Stimulated activated CD8-positive, alpha-beta memory T cell treated with anti-CD3 and anti-CD28 coated beads, Interleukin-12 subunit alpha, Interleukin-12 subunit beta, amount 100 ng/mL, for 1 hour (primary cell): Measurements from ENCODE around the gene FDPS.
"Not testable (repeated sequence)": the region's sequence is repeated elsewhere in the genome, so short reads cannot be mapped to it uniquely, and the experiment has no call there.

Experiments
- DNase-seq: peaks from one replicate; pipeline ENCODE4 v3.0.0-alpha.2; 2020; ENCODE audit warnings: low read depth

The FDPS gene

DNA sequence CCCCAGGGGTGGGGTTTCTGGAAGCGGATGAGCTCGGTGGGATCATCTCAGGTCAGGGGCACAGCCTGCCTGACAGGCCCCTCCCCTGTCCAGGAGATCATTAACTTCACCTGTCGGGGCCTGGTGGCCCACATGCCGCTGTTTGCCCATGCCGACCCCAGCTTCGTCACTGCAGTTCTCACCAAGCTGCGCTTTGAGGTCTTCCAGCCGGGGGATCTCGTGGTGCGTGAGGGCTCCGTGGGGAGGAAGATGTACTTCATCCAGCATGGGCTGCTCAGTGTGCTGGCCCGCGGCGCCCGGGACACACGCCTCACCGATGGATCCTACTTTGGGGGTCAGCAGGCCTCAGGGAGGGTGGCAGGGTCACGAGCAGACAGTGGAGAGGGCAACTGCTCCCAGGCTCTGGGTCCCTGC, 23.0 kb upstream of the FDPS start:
- no peak for DNase-seq

DNA sequence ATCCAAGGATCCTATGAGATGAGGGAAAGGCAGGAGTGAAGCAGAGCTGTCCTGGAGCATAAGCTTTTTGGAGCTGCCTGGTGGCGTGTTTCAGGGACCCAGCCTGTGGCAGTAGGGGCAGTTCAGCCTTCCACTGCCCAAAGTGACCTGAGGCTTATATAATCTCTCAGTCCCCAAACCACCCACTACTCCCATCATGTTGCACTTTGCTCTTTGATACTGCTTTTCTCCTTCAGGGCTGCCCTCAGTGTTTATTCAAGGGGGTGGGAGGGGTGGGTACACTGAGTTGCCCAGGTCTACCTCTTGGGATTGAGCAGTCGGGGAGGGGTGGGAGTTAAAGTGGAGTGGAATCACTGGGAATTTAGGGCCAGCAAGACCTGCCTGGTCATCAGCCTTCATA, 22.1 kb upstream of the FDPS start:
- no peak for DNase-seq

DNA sequence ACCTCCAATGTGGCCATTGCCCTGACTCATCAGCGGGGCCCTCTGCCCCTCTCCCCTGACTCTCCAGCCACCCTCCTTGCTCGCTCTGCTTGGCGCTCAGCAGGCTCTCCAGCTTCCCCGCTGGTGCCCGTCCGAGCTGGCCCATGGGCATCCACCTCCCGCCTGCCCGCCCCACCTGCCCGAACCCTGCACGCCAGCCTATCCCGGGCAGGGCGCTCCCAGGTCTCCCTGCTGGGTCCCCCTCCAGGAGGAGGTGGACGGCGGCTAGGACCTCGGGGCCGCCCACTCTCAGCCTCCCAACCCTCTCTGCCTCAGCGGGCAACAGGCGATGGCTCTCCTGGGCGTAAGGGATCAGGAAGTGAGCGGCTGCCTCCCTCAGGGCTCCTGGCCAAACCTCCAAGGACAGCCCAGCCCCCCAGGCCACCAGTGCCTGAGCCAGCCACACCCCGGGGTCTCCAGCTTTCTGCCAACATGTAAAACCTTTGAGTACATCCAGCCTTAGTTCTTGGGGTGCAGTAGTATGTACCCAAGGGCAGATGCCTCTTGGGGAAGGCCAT, 20.6 kb upstream of the FDPS start:
- no peak for DNase-seq

DNA sequence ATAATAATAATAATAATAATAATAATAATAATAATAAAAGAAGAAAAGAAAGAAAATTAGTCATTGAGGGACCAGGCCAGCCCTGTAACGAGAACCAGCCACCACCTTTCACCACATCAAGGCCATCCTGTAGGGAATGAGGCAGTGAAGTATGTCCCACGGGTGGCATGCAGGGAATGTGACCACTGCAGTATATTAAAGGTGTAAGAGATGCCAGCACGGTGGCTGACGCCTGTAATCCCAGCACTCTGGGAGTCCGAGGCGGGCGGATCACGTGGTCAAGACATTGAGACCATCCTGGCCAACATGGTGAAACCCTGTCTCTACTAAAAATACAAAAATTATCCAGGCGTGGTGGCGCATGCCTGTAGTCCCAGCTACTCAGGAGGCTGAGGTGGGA, 17.7 kb upstream of the FDPS start:
- not testable (repeated sequence) for DNase-seq

DNA sequence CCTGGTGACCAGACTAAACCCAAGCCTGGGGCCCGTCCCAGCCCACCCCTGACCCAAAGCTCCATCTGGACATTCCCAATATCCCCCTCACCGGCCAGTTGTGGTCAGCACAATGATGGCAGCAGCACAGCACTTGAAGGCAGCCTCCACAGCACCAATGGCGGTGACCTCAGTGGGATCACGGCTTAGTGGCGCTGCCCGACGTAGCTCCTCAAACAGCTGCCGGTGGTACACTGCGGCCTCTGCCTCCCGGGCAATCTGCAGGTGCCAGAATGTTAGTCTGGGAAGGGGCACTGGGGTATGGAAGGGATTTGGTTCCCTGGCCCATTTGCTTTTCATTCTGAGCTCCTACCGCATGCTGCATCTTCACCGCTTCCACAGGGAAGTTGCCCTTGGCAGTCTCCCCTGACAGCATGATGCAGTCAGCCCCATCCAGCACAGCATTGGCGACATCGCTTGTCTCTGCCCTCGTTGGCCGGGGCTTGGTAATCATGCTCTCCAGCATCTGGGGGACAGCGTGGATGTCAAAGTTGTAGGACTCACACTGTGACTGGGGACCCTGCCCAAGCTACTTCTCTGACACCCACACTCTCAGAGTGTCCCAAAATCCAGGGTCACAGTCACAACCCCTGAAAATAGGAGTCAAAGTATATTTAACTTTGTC, 15.4 kb upstream of the FDPS start:
- DNase-seq, result no peak

DNA sequence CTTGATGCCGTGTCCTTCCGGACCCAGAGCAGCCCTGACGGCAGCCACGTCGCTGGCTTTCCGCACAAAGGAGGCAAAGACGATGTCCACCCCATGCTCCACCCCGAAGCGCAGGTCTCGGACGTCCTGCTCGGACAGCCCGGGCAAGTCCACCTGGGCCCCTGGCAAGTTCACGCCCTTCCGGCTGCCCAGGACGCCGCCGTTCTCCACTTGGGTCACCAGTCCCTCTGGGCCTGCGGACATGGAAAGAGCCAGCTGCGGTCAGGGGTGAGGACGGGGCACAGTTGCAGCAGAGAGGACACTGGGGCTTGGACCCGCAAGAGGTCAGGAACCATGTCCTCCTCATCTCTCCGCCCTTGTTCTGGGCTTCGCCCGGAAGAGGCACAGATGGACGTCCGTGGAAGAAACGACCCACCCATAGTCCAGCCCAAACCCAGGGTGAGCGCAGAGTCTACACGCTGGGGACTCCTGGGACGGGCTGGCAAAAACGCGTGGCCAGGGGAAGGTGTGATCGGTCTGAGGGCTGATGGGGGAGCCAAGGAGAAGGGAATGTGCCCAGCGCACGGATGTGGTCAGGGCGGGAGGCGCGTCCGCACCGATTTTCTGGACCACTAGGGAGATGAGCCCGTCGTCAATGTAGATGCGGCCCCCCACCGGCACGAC, 14.0 kb upstream of the FDPS start:
- no peak for DNase-seq

DNA sequence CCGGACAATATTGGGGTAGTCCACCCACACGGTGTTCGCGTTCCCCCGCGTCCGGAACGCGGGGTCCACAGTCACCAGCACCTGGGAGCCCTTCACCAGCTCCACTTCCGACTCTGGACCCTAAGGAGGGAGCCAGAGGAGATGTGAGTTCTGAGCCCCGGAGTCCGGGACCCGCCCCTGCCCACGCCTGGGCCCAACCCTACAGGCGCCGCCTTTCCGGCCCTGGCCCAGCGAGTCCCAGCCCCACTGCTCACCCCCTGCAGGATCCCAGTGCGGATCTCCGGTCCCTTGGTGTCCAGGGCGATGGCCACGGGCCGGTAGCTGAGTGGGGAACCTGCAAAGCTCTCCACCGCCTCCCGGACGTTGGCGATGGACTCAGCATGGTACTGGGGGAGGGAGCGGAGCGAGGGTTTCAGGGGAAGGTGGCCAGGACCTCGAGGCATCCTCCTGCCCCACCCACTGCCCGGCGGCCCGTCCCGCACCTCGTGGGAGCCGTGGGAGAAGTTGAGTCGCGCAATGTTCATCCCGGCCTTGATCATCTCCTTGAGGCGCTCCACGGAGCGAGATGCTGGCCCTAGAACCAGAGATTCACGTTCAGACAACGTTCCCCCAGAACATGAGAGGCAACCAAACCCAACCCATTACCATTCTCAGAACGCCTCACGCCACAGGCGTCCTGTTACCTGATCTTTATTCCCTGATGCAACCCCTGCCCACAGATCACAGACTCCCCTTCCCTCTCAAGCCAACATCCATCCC, 13.3 kb upstream of the FDPS start:
- no peak for DNase-seq

DNA sequence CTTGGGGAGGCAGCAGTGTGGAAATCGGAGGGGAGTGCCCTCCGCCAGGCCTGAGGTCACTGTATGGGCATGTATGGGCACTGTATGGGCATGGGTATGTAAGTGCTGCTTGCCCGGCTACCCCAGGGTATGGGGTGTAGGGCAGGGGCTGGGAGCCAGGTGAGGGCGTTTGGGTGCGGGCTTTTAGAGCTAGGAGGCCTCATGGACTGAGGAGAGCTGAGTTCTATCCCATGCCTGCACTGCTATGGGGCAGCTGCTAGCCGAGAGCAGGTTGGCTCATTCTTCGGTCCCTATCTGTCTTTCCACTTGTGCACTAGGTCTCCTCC, 12.8 kb upstream of the FDPS start:
- no peak for DNase-seq

DNA sequence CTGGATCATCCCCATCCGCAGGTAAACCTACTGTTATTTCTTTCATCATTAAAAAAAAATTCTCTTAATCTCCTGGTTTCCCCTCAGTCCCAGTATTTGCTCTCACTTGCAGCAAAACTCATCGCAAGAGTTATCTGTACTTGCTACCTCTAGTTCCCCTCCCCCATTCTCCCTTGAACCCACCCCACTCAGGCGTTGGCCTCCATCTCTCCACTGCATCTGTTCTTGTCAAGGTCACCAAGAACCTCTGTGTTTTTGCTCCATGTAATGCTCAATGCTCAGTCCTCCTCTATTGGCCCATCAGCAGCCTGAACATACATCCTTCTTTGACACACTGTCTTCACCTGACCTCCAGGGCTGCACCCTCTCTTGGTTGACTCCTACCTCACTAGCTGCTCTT, 12.0 kb upstream of the FDPS start:
- no peak for DNase-seq

DNA sequence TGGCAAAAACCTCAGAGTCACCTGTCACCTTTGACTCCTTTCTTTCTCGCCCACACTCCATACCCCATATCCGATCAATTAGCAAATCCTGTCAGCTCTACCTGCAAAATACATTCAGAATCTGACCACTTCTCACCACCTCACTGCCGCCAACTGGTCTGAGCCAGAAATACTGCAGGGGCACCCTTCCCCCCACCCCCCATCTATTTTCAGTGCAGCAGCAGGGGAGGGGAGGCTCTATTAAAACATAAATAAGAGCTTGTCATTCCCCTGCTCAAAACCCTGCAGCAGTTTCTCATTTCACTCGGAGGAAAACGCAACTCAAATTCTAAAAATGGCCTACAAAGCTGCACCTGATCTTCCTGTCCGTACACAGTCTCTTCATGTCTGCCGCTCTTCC, 11.3 kb upstream of the FDPS start:
- DNase-seq, result no peak

DNA sequence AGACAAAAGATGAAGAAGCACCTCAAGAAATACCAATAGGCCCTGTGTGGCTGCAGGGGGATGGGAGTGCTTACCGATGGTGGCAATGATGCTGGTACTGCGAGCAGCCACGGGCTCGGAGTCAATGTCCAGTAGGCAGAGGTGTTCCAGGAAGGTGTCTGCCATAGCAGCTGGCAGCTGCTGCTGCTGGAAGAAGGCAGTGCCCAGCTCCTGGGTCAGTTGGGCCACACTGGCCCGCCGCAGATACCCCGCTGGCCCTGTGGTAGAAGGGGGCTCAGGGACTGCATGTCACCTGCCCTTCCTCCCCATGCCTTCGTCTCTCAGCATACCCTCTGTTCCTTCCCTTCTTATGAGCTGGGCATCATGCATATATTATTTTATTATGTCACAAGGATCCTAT, 8.6 kb upstream of the FDPS start:
- DNase-seq, result no peak

DNA sequence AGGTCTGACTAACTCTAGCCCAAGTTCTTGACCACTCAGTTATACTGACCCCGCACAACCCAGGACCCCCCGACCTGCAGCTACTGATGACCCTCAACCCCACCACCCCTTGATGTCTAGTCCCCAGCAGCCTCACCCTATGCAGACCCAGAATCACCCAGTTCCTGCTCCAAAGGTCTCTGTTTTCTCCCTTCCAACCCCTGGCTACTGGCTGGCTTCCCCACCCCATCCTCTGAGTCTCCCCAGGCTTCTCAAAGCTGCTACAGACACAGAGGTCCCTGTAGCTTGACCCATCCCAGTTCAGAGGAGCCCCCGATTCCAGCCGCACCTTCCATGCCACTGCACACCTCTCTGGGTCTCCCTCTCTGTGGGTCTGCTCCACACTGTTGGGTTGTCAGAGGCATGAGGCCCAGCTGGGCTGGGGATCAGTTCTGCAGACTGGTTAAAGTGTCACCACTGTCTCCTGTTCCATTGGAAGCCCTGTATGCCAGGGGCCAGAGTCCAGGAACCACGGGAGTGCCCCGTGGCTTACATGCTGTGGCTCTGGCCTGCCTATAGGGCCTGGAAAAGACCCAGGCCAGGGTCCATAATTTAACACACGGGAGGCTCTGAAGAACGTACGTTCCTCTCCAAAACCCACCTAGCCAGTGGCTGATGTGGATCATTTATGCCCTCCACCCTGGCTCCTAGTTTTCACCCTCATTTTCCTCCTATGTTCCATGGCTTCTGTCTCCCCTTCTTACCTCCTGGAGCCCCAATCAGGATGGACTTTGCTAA, 7.9 kb upstream of the FDPS start:
- DNase-seq, result no peak

DNA sequence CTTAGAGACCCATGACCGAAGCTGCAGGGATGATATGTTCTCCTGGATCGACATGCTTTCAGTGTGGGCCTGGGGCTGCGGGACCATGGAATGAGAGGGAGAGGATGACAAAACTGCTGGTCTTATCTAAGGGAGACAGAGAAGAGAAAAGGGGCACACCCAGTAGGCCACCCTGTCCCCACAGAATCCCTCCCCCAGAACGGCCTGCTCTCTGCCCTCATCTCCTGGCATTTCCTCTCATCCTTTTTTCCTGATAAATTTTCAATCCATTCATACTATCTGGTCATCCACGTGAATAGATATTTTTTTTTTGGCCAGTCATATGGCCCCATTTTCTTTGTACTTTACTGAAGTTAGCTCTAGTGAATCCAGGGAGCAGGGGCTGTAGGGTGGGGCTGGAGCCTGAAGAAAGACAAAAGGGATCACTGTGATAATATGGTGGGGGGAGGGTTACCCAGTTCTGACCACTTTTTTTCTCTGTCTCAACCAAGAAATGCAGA, 7.3 kb upstream of the FDPS start, which contains the start of gene PKLR:
Gene PKLR, minus strand, starts transcription at position 97 of the 500 bp plus-strand sequence. Its CDS starts 43 bp downstream, at position 54.
- DNase-seq, result no peak

DNA sequence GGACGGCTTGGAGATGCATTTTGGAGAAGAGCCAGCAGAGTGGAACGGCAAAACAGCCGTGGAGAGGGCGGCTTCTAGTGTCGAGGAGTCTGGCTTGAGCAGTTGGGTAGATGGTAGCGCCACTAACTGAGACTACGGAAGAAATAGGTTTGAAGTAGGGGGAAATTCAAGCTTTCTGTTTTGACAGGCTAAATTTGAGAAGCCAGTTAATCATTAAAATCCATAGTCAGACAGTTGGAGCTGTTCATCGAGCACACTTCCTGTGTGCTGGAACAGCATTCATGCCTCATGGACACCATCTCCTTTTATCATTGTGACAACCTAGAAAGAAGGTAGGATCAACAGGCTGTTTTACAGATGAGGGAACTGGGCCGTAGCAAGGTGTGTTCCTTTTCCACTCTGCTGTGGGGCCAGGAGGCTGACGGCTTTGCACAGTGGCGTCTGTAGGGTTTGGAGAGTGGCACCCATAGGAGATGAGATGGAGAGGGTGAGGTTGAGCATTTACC, 4.1 kb upstream of the FDPS start:
- no peak for DNase-seq

DNA sequence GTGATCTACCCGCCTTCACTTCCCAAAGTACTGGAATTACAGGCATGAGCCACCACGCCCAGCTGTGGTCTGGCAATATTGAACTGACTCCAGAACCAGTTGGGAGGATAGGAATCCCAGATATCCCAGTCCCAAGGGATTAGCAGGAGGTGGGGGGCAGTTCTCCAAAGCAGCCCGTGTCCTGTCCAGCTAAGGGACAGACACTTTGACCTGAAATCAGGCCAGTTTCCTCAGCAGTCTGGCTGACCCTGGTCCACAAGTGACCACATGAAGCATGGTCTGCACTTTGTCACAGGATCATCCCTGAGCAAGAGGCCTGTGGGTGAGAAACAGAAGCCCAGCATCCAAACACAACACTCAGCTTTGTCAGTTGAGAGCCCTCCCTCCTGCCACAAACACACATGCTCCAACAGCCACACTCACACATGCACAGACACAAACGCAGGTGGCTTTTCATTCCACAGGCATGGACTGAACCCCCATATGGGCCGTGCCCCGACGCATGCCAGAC, 2.7 kb upstream of the FDPS start:
- no peak for DNase-seq

DNA sequence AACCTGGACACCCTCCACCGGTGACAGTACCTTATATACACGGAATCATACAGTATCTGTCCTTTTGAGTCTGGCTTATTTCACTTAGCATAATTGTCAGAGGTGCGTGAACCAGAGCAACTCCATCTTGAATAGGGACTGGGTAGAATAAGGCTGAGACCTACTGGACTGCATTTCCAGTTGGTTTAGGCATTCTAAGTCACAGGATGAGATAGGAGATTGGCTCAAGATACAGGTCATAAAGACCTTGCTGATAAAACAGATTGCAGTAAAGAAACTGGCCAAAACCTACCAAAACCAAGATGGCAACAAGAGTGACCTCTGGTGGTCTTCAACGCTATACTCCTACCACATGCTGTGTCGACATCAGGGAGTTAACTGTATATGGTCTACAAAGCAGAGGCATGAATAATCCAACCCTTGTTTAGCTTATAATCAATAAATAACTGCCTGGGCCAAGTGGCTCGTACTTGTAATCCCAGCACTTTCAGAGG, 1.4 kb upstream of the FDPS start:
- no peak for DNase-seq

DNA sequence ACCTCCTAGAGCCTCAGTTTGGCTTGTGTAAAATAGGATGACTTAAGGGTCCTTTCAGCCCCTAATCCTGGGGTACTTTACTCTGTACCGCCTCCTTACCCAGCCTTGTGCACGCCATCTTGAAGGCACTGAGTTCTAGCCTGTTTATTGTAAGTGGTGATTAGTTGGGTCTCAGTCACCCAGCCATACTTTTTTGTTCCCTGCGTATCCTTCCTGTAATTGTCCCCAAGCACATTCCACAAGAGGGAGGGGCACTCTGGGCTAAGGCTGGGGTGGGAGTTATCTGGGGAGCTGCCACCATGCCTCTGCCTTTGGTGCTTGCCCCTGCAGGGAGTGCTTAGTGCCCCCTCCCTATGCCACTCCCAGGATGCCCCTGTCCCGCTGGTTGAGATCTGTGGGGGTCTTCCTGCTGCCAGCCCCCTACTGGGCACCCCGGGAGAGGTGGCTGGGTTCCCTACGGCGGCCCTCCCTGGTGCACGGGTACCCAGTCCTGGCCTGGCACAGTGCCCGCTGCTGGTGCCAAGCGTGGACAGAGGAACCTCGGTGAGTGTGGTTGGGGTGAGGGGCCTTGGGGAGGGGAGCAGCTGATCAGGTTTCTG, 856 bp downstream of the FDPS start:
- DNase-seq, result no peak

DNA sequence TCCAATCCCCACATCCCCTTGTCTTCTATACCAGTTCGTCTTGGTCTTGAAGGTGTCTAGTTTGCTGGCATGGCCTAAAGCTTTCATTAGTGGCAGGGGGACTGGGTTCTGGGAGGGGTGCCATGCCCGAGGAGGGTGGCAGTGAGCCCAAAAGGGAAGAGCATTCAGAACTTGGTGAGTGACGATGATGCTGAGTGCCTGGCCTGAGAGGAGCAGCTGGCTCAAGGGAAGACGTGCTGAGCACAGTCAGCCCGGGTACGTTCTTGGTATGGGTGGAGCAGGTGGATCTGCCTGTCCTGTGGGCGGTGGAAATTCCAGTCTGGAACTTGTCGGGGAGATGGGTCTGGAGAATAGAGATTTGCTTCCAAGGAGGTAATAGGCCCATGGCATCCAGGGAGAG, 4.6 kb downstream of the FDPS start:
- DNase-seq, result no peak

DNA sequence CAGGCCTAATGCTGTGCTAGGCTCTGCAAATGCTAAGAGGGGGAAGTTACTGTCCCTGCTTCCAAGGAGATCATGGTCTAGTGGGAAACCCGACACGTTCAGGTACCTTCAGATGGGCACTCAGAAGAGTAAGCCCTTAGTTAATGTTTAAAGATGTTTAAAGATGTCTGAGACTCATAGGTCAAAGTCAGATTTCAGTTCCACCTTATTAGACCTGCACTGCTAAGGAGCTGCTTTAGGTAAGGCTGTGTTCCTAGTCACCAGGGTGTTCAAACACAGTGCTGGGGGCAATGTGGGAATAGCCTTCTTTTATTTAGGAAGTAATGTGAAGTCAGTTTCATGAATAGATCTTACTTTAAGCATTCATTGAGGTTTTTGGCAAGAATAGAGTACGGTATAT, 8.3 kb downstream of the FDPS start:
- no peak for DNase-seq

DNA sequence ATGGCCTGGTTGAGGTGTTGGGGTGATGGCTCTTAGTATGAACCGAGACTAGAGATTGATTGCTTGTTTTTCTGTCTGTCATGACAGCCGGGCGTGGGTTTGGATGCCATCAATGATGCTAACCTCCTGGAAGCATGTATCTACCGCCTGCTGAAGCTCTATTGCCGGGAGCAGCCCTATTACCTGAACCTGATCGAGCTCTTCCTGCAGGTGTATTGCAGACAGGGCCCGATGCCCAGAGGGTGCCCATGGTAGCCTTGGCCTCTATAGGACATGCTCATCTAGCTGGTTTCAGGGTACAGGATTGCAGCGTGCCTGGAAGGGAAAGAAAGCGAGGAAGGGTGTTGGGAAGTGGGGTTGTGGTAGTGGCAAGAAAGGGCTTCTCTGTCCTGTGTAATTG, 9.4 kb downstream of the FDPS start:
- no peak for DNase-seq

DNA sequence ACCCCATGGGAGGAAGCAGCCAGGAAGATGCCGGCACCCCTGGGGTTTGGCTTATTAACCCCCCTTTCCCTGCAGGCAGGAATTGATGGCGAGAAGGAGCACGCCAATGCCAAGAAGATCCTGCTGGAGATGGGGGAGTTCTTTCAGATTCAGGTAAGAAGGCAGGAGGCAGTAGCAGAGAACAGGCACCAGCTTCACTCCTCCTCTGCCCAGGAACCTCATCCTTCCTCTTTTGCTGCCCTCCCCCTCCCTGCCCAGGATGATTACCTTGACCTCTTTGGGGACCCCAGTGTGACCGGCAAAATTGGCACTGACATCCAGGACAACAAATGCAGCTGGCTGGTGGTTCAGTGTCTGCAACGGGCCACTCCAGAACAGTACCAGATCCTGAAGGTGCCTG, 10.9 kb downstream of the FDPS start:
- DNase-seq, result no peak
